Vagina (tissue), 2 donors: ENCODE results near the gene PPP2R3B. TPM values are rescaled to one million over a fixed set of nuclear protein-coding genes. Genes with fewer than 3 reads are reported as not detected.

ENCODE experiments used
- DNase-seq, 2 donors: peaks; one replicate each; pipeline ENCODE4 v3.0.0-alpha.2; 2017; ENCODE audit errors: extremely low spot score in 2 of 2
- H3K27ac ChIP-seq: fragments of 200-600 bp; sonication (generic); one replicate; pipeline ENCODE4 v1.5.1; 2019
- H3K27me3 ChIP-seq: fragments of 200-600 bp; sonication (generic); one replicate; pipeline ENCODE4 v1.5.1; 2019
- H3K36me3 ChIP-seq, 2 donors: fragments of 200-600 bp; sonication (generic); one replicate each; pipeline ENCODE4 v1.5.1; 2017 to 2019
- H3K4me1 ChIP-seq: fragments of 200-600 bp; sonication (generic); one replicate; pipeline ENCODE4 v1.5.1; 2019
- H3K4me3 ChIP-seq, 2 donors: fragments of 200-600 bp; sonication (generic); 1 replicate in 1 of 2; 2 replicates in 1 of 2; pipeline ENCODE4 v1.5.1; 2016 to 2019
- H3K9me3 ChIP-seq: fragments of 200-600 bp; sonication (generic); one replicate; pipeline ENCODE4 v1.5.1; 2019
- POLR2A ChIP-seq, 2 donors: fragments of 450-650 bp; IDR thresholded peaks; one replicate each; pipeline ENCODE4 v1.6.1; 2017; ENCODE audit warnings: antibody characterized with exemption in 2 of 2, mild to moderate bottlenecking in 2 of 2, moderate library complexity in 2 of 2
- POLR2AphosphoS5 ChIP-seq, 2 donors: sonication (generic); formaldehyde crosslinking; IDR thresholded peaks; one replicate each; pipeline ENCODE4 v1.9.0; 2017; ENCODE audit warnings: antibody characterized with exemption in 2 of 2, mild to moderate bottlenecking in 2 of 2, low read depth in 1 of 2; ENCODE audit not compliant: insufficient read depth in 1 of 2
- intact Hi-C: fragments of 100-400 bp; cut with DNase I; formaldehyde crosslinking; loops from one replicate; pipeline ENCODE4 v1.15.1; 2023
- total RNA-seq: library from RNA; depleted of rRNA; stranded (reverse); fragments of >200 nt; gene quantifications from one replicate; pipeline ENCODE4 v1.2.3, GENCODE V29; 2016
- TF ChIP-seq, protein P1 (sequence below), 3 experiments: fragments of 450-650 bp in 2 of 3; fragments of 200-600 bp in 1 of 3; sonication (generic) in 1 of 3; IDR thresholded peaks; one replicate each; pipeline ENCODE4 v1.5.1; 2017 to 2019; ENCODE audit warnings: antibody characterized with exemption in 3 of 3, mild to moderate bottlenecking in 2 of 3, moderate library complexity in 2 of 3

PPP2R3B gene
- total RNA-seq, 1 donor from 2014 or later: 28.5 TPM

DNA sequence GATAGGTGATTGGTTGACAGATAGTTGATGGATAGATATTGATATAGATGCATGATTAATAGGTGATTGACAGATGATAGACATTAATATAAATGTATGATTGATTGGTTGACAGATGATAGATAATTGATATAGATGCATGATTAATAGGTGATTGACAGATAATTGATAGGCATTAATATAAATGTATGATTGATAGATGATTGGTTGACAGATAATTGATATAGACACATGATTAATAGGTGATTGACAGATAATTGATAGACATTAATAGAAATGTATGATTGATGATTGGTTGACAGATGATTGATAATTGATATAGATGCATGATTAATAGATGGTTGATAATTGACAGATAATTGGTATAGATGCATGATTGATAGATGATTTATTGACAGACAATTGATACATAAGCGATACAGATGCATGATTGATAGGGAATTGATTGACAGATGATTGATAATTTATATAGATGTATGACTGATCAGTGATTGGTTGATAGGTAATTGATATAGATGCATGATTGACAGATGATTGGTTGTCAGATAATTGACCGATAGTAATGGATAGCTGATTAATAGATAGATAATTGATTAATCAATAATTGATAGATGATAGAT lies 44.9 kb upstream of the PPP2R3B start:
- TF ChIP-seq POLR2AphosphoS5 (IDR thresholded peaks at IDR 0.05; ENCODE audit: insufficient read depth in 1 of 2, low read depth in 1 of 2) (no peak), POLR2A (IDR thresholded peaks at IDR 0.05) (no peak)
- TF ChIP-seq, protein P1, sequence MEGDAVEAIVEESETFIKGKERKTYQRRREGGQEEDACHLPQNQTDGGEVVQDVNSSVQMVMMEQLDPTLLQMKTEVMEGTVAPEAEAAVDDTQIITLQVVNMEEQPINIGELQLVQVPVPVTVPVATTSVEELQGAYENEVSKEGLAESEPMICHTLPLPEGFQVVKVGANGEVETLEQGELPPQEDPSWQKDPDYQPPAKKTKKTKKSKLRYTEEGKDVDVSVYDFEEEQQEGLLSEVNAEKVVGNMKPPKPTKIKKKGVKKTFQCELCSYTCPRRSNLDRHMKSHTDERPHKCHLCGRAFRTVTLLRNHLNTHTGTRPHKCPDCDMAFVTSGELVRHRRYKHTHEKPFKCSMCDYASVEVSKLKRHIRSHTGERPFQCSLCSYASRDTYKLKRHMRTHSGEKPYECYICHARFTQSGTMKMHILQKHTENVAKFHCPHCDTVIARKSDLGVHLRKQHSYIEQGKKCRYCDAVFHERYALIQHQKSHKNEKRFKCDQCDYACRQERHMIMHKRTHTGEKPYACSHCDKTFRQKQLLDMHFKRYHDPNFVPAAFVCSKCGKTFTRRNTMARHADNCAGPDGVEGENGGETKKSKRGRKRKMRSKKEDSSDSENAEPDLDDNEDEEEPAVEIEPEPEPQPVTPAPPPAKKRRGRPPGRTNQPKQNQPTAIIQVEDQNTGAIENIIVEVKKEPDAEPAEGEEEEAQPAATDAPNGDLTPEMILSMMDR (IDR thresholded peaks at IDR 0.05): no peak
- no peaks in the 10 kb centered on the region for H3K36me3 ChIP-seq
- H3K27ac ChIP-seq: no peak overlapping the region
- H3K4me3 ChIP-seq: no peak overlapping the region
- no peak for DNase-seq
- peaks cover 5% of the 10 kb centered on the region for H3K4me1 ChIP-seq
- H3K9me3 ChIP-seq: no peaks in the 10 kb centered on the region
- intact Hi-C loops: no loop called here
- H3K27me3 ChIP-seq: no peaks in the 10 kb centered on the region

DNA sequence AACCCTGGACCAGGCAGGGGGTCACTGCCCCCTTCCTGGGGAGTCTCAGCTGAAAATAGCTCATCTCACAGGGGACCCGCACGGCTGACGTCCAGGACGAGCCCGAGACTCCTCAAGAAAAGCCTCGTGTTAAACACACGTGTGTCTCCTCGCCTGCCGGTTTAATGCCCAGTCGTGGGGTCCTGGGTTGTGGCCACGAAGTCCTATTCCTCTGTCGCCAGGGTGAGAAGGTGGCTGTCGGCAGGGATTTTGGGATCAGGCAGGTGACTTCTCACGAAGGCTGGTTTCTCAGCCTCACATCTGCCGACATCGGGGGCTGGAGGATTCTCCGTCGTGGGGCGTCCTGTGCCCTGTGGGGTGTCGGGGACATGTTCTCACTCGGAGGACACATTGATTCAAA lies 44.3 kb upstream of the PPP2R3B start:
- Histone ChIP-seq H3K27ac (no peak overlapping the region), H3K36me3 (no peaks in the 10 kb centered on the region), H3K27me3 (no peaks in the 10 kb centered on the region), H3K4me3 (no peak overlapping the region), H3K4me1 (peaks cover 5% of the 10 kb centered on the region), H3K9me3 (no peaks in the 10 kb centered on the region)
- TF ChIP-seq POLR2AphosphoS5 (IDR thresholded peaks at IDR 0.05; ENCODE audit: insufficient read depth in 1 of 2, low read depth in 1 of 2): no peak
- TF ChIP-seq, protein P1 (IDR thresholded peaks at IDR 0.05): no peak
- TF ChIP-seq POLR2A (IDR thresholded peaks at IDR 0.05): no peak
- intact Hi-C loops: no loop called here
- no peak for DNase-seq

DNA sequence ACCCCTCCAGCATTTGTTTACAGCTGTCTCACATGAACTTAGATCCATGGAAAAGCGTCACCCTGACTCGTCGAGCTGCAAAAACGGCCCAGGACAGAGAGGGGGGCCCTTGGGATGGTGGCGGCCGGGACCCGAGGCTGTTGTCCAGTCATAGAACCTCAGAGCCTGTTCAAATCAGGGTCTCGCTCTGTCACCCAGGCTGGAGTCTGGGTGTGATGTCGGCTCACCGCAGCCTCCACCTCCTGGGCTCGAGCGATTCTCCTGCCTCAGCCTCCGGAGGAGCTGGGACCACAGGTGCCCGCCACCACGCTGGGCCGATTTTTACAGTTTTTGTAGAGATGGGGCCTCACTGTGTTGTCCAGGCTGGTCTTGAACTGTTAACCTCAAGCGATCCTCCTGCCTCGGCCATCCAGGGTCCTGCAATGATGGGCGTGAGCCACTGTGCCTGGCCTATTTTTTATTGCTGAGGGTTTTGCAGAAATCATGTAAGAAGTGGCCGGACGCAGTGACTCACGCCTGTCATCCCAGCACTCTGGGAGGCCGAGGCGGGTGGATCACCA lies 42.6 kb upstream of the PPP2R3B start:
- intact Hi-C loops: no loop called here
- Histone ChIP-seq H3K9me3 (no peaks in the 10 kb centered on the region), H3K36me3 (no peaks in the 10 kb centered on the region), H3K4me3 (no peak overlapping the region), H3K4me1 (peaks cover 5% of the 10 kb centered on the region), H3K27me3 (no peaks in the 10 kb centered on the region), H3K27ac (no peak overlapping the region)
- TF ChIP-seq POLR2AphosphoS5 (IDR thresholded peaks at IDR 0.05; ENCODE audit: insufficient read depth in 1 of 2, low read depth in 1 of 2) (no peak), POLR2A (IDR thresholded peaks at IDR 0.05) (no peak)
- TF ChIP-seq, protein P1 (IDR thresholded peaks at IDR 0.05): no peak
- no peak for DNase-seq

DNA sequence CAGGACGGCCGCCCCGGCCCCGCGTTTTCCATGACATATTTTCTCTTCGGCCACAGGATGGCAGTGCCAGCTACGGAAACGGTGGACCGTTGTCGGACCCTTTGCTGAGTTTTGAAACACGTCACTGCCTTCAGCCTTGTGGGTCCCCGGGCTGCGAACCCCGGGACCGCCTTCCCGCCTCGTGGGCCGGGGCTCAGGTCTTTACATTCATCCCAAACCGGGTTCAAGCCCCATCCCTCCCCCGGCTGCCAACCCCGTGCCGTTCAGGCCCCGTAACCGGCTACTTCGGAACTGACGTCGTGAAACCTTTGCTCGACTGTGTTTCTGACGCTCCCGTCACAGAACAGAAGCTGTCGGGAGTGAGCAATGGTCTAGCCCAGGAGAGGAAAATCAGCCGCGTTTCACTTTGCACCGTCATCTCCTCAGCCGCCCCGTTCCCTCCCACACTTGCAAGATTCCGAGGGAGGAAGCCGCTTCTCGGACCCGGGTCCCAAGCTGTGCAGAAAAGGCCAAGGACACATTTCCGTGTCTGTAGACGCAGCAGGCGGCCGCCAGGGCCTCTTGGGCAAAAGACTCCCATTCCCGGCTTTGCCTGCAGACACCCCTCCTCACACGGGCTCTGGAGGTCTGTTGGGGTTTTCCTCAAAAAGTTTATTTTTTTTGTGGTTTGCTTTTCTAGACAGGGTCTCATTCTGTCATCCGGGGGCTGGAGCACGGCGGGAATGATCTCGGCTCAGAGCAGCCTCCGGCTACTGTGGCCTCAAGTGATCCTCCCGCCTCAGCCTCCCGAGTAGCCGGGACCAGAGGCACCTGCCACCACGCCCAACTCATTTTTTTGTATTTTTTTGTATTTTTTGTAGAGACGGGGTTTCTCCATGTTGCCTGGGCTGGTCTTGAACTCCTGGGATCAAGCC lies 41.4 kb upstream of the PPP2R3B start:
- H3K36me3 ChIP-seq: no peaks in the 10 kb centered on the region
- H3K27ac ChIP-seq: no peak overlapping the region
- peaks cover 5% of the 10 kb centered on the region for H3K4me1 ChIP-seq
- DNase-seq: no peak
- no peaks in the 10 kb centered on the region for H3K27me3 ChIP-seq
- H3K4me3 ChIP-seq: no peak overlapping the region
- no peaks in the 10 kb centered on the region for H3K9me3 ChIP-seq
- intact Hi-C loops: no loop called here
- TF ChIP-seq, protein P1 (IDR thresholded peaks at IDR 0.05): no peak
- TF ChIP-seq POLR2A (IDR thresholded peaks at IDR 0.05) (no peak), POLR2AphosphoS5 (IDR thresholded peaks at IDR 0.05; ENCODE audit: insufficient read depth in 1 of 2, low read depth in 1 of 2) (no peak)
